GM12878 (cell line): ENCODE measurements around the gene FBLN7. TPM values are rescaled to one million over a fixed set of nuclear protein-coding genes. Genes with fewer than 3 reads are reported as not detected.

Source experiments
- ATAC-seq: fragments of 200-7000 bp; cut with Tn5 transposase; 3 replicates; pipeline ENCODE4 v1.9.1; 2020; ENCODE audit warnings: mild to moderate bottlenecking, moderate library complexity
- BruUV-seq: library from RNA; stranded (reverse); fragments of 400-500 nt; replicated peaks from 2 replicates; lab custom pipeline; 2021; lab: Mats Ljungman, UMichigan
- CTCF ChIA-PET: fragments of 300-600 bp; sonication (Branson Sonifier 250); formaldehyde crosslinking; extraction: SDS; loops from one replicate; lab custom pipeline; 2021; ENCODE audit warnings: inconsistent platforms; lab: Yijun Ruan, JAX
- POLR2A ChIA-PET: fragments of 350-600 bp; formaldehyde crosslinking; extraction: SDS; loops from one replicate; lab custom pipeline; 2021; ENCODE audit warnings: inconsistent platforms; lab: Charles Lee
- RAD21 ChIA-PET: fragments of 300-600 bp; sonication (Branson Sonifier 250); formaldehyde crosslinking; loops from one replicate; lab custom pipeline; 2023; ENCODE audit warnings: antibody characterized with exemption; ENCODE audit not compliant: unreplicated experiment; lab: Charles Lee
- SMC1A ChIA-PET: fragments of 300-600 bp; sonication (Branson Sonifier 250); formaldehyde crosslinking; loops from one replicate; lab custom pipeline; 2023; ENCODE audit not compliant: unreplicated experiment, uncharacterized antibody; lab: Charles Lee
- DNase-seq: peaks from one replicate; pipeline ENCODE4 v3.0.0-alpha.2; 2011; ENCODE audit warnings: low read depth, low spot score
- FAIRE-seq: peaks from 3 replicates; lab custom pipeline; 2011; peaks lifted over from hg19 to GRCh38; lab: Jason Lieb, UNC
- H2AFZ ChIP-seq: 2 replicates; pipeline ENCODE4 v1.6.0; 2011; ENCODE audit warnings: low read depth, low read length, control low read depth; ENCODE audit not compliant: control insufficient read depth
- H3K27ac ChIP-seq: 2 replicates; pipeline ENCODE4 v1.5.1; 2011; ENCODE audit warnings: control low read depth; ENCODE audit not compliant: control insufficient read depth, insufficient read depth
- H3K27me3 ChIP-seq, 2 experiments: replicated peaks in 1 of 2; 2 replicates each; pipeline versions ENCODE4 v1.6.0 to v1.6.1; 2011; ENCODE audit warnings: low read length in 1 of 2; ENCODE audit not compliant: control insufficient read depth in 2 of 2, insufficient read depth in 2 of 2
- H3K36me3 ChIP-seq, 2 experiments: 2 replicates each; pipeline ENCODE4 v1.5.1; 2011; ENCODE audit warnings: low read length in 1 of 2; ENCODE audit not compliant: control insufficient read depth in 2 of 2, insufficient read depth in 2 of 2
- H3K4me1 ChIP-seq: 2 replicates; pipeline ENCODE4 v1.6.1; 2011; ENCODE audit warnings: mild to moderate bottlenecking, low read length, moderate library complexity, mixed read lengths; ENCODE audit not compliant: control insufficient read depth, insufficient read depth
- H3K4me2 ChIP-seq: 2 replicates; pipeline ENCODE4 v1.6.0; 2011; ENCODE audit warnings: control low read depth; ENCODE audit not compliant: control insufficient read depth, insufficient read depth
- H3K4me3 ChIP-seq: fragments of 200-600 bp; sonication (generic); 2 replicates; pipeline ENCODE4 v1.5.1; 2016
- H3K79me2 ChIP-seq: 2 replicates; pipeline ENCODE4 v1.6.0; 2011; ENCODE audit warnings: low read length; ENCODE audit not compliant: control insufficient read depth, insufficient read depth
- H3K9ac ChIP-seq: 2 replicates; pipeline ENCODE4 v1.8.0; 2011; ENCODE audit warnings: low read length, control low read depth, mixed read lengths; ENCODE audit not compliant: control insufficient read depth, insufficient read depth
- H3K9me3 ChIP-seq: replicated peaks from 3 replicates; pipeline ENCODE4 v1.5.1; 2011; ENCODE audit warnings: mild to moderate bottlenecking, low read length; ENCODE audit not compliant: control insufficient read depth, insufficient read depth
- H4K20me1 ChIP-seq: 2 replicates; pipeline ENCODE4 v1.6.0; 2011; ENCODE audit not compliant: control insufficient read depth, insufficient read depth
- ZNF592 ChIP-seq: fragments of 450-650 bp; IDR thresholded peaks from 2 replicates; pipeline ENCODE4 v1.6.1; 2017; ENCODE audit warnings: mild to moderate bottlenecking, moderate library complexity
- WGBS: methylation state at CpG from one replicate; pipeline ENCODE4 v1.1.6; 2016; ENCODE audit warnings: low lambda C conversion rate; ENCODE audit not compliant: insufficient replicate concordance, insufficient coverage; ENCODE audit errors: missing lambda C conversion rate; 5-methylcytosine and 5-hydroxymethylcytosine counted together
- in situ Hi-C: fragments of 300-500 bp; cut with MboI; formaldehyde crosslinking; loops from 9 replicates; pipeline ENCODE4 v1.14.3; 2018; ENCODE audit warnings: mixed read lengths
- intact Hi-C: fragments of 100-400 bp; cut with micrococcal nuclease; formaldehyde crosslinking; loops from one replicate; pipeline ENCODE4 v1.14.2; 2022; ENCODE audit not compliant: unreplicated experiment
- polyA plus RNA-seq, 11 experiments: library from polyadenylated mRNA; depleted of rRNA in 4 of 11; unstranded in 6 of 11; stranded (reverse) in 5 of 11; fragments of >200 nt; fragmentation: Nextera tagmentation in 4 of 11; fragmentation: Illumina TruSeq in 1 of 11; extraction: Ambion mirVana in 4 of 11; extraction: Trizol in 1 of 11; gene quantifications; 1 replicate in 1 of 11; 2 replicates in 10 of 11; pipeline versions ENCODE4 v1.2.1 to v1.2.3, GENCODE V29; 2011 to 2016; ENCODE audit warnings: inconsistent platforms in 2 of 11, missing spikeins in 2 of 11, low read depth in 1 of 11
- total RNA-seq, 4 experiments: library from RNA; depleted of rRNA in 3 of 4; stranded (reverse); fragments of >200 nt in 3 of 4; fragmentation: Illumina TruSeq in 1 of 4; extraction: Trizol in 1 of 4; gene quantifications; 2 replicates each; pipeline versions ENCODE4 v1.2.1 to v1.2.3, GENCODE V29; 2013 to 2021
- TF ChIP-seq, protein P1 (sequence below): fragments of 450-650 bp; IDR thresholded peaks from 2 replicates; pipeline ENCODE4 v1.6.1; 2017; ENCODE audit warnings: antibody characterized with exemption, mild to moderate bottlenecking, moderate library complexity

Gene FBLN7
- total and polyA plus RNA-seq, 10 of the 15 experiments (the other 5 are each of a cell fraction or from before 2014, with no cell fraction given): 0.01 to 0.10 (median 0.01) TPM; not detected in 7

- ATAC-seq: no peak
- intact Hi-C loops: no loop called here
- no peak overlapping the region for H3K27ac ChIP-seq
- H3K4me1 ChIP-seq: 0 out of 2 replicates have a peak, but pooled peaks cover under 1% of the 10 kb centered on the region
- H3K79me2 ChIP-seq: no peaks in the 10 kb centered on the region; the same call in 1 of the 2 replicates
- no peak overlapping the region for H3K4me3 ChIP-seq
- RAD21 ChIA-PET: interaction anchor here (0.6 kb wide), 1 partner anchor 55 kb away, joined by 4 read pairs; no protein-coding TSS in a partner anchor
- 100% methylated on average over 1 of the region's 1 CpG for WGBS
- H3K36me3 ChIP-seq: peaks cover 2 to 32% of the 10 kb centered on the region in 2 experiments
- no peak overlapping the region for H3K9ac ChIP-seq
- no peaks in the 10 kb centered on the region for H3K27me3 ChIP-seq
- H3K4me2 ChIP-seq: no peak overlapping the region
- no TSS peak for BruUV-seq
- POLR2A ChIA-PET: no interaction called here
- SMC1A ChIA-PET: interaction anchor here (0.8 to 1.2 kb wide), 2 partner anchors 8 to 43 kb away, joined by 3 read pairs; no protein-coding TSS in a partner anchor
- no peaks in the 10 kb centered on the region for H3K9me3 ChIP-seq
- H4K20me1 ChIP-seq: no peaks in the 10 kb centered on the region
- no peak for TF ChIP-seq ZNF592
- TF ChIP-seq, protein P1, sequence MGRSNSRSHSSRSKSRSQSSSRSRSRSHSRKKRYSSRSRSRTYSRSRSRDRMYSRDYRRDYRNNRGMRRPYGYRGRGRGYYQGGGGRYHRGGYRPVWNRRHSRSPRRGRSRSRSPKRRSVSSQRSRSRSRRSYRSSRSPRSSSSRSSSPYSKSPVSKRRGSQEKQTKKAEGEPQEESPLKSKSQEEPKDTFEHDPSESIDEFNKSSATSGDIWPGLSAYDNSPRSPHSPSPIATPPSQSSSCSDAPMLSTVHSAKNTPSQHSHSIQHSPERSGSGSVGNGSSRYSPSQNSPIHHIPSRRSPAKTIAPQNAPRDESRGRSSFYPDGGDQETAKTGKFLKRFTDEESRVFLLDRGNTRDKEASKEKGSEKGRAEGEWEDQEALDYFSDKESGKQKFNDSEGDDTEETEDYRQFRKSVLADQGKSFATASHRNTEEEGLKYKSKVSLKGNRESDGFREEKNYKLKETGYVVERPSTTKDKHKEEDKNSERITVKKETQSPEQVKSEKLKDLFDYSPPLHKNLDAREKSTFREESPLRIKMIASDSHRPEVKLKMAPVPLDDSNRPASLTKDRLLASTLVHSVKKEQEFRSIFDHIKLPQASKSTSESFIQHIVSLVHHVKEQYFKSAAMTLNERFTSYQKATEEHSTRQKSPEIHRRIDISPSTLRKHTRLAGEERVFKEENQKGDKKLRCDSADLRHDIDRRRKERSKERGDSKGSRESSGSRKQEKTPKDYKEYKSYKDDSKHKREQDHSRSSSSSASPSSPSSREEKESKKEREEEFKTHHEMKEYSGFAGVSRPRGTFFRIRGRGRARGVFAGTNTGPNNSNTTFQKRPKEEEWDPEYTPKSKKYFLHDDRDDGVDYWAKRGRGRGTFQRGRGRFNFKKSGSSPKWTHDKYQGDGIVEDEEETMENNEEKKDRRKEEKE: no peak
- TF ChIP-seq, all 136 proteins: peak for 0
- H2AFZ ChIP-seq: no peak overlapping the region
- FAIRE-seq (no peak), DNase-seq (no peak)
- in situ Hi-C loops: no loop called here
- CTCF ChIA-PET: no interaction called here
Observed at GRCh38 chr2:112093216-112093615, 45.0 kb upstream of the FBLN7 start.
